Loucy (cell line): ENCODE results near the gene GTPBP4.

Experiments used
- H2AFZ ChIP-seq: fragments of 200-600 bp; sonication (generic); 2 replicates; pipeline ENCODE4 v1.6.0; 2016; ENCODE audit warnings: antibody characterized with exemption, mild to moderate bottlenecking, low read length, moderate library complexity
- H3F3A ChIP-seq: fragments of 200-600 bp; 2 replicates; pipeline ENCODE4 v1.6.0; 2016; ENCODE audit warnings: antibody characterized with exemption, low read depth, mild to moderate bottlenecking
- H3K27me3 ChIP-seq: fragments of 200-600 bp; sonication (generic); 2 replicates; pipeline ENCODE4 v1.6.1; 2014; ENCODE audit warnings: low read length, mild to moderate bottlenecking; ENCODE audit not compliant: insufficient read depth, poor library complexity, severe bottlenecking
- H3K36me3 ChIP-seq: fragments of 200-600 bp; sonication (generic); 2 replicates; pipeline ENCODE4 v1.6.1; 2016; ENCODE audit warnings: low read length; ENCODE audit not compliant: insufficient read depth
- H3K4me1 ChIP-seq: fragments of 200-600 bp; sonication (generic); 2 replicates; pipeline ENCODE4 v1.5.1; 2014; ENCODE audit warnings: low read length, mild to moderate bottlenecking; ENCODE audit not compliant: insufficient read depth, poor library complexity, severe bottlenecking
- H3K4me2 ChIP-seq: fragments of 200-600 bp; sonication (generic); 2 replicates; pipeline ENCODE4 v1.6.0; 2014; ENCODE audit warnings: antibody characterized with exemption, low read length, low read depth, mild to moderate bottlenecking; ENCODE audit not compliant: poor library complexity, severe bottlenecking
- H3K4me3 ChIP-seq: fragments of 200-600 bp; sonication (generic); 2 replicates; pipeline ENCODE4 v1.5.1; 2014; ENCODE audit warnings: low read length, mild to moderate bottlenecking, mixed read lengths; ENCODE audit not compliant: poor library complexity, severe bottlenecking
- H3K79me2 ChIP-seq: fragments of 200-600 bp; sonication (generic); 2 replicates; pipeline ENCODE4 v1.6.1; 2014; ENCODE audit warnings: low read length; ENCODE audit not compliant: insufficient read depth
- H3K9ac ChIP-seq: fragments of 200-600 bp; sonication (generic); 2 replicates; pipeline ENCODE4 v1.6.0; 2014; ENCODE audit warnings: mild to moderate bottlenecking, low read depth, low read length, moderate library complexity; ENCODE audit not compliant: poor library complexity, severe bottlenecking
- H3K9me2 ChIP-seq: fragments of 200-600 bp; sonication (generic); replicated peaks from 2 replicates; pipeline ENCODE4 v1.6.1; 2016; ENCODE audit warnings: low read depth, low read length, mixed read lengths
- H3K9me3 ChIP-seq: fragments of 200-600 bp; sonication (generic); 2 replicates; pipeline ENCODE4 v1.6.1; 2014; ENCODE audit warnings: mild to moderate bottlenecking, antibody characterized with exemption, low read length, low read depth; ENCODE audit not compliant: insufficient read depth
- H4K20me1 ChIP-seq: fragments of 200-600 bp; sonication (generic); 2 replicates; pipeline ENCODE4 v1.6.0; 2014; ENCODE audit warnings: antibody characterized with exemption, low read length, mild to moderate bottlenecking; ENCODE audit not compliant: insufficient read depth, poor library complexity, severe bottlenecking
- EZH2phosphoT487 ChIP-seq: fragments of 200-600 bp; IDR thresholded peaks from 2 replicates; pipeline ENCODE4 v1.6.1; 2018; ENCODE audit warnings: antibody characterized with exemption, mild to moderate bottlenecking, moderate library complexity, borderline replicate concordance
- TF ChIP-seq, protein P1 (sequence below): fragments of 200-600 bp; sonication (generic); conservative IDR thresholded peaks from 2 replicates; pipeline ENCODE4 v1.5.1; 2014; ENCODE audit warnings: mild to moderate bottlenecking, antibody characterized with exemption, low read length

GTPBP4 gene

GRCh38 chr10:971150-971542 is 17.1 kb upstream of the GTPBP4 start:
- H3K9ac ChIP-seq: no peak overlapping the region
- no peak overlapping the region for H3K4me3 ChIP-seq
- H3F3A ChIP-seq: no peaks in the 10 kb centered on the region
- H3K9me2 ChIP-seq: no peaks in the 10 kb centered on the region
- no peaks in the 10 kb centered on the region for H4K20me1 ChIP-seq
- no peaks in the 10 kb centered on the region for H3K36me3 ChIP-seq
- H3K27me3 ChIP-seq: no peaks in the 10 kb centered on the region
- TF ChIP-seq, protein P1, sequence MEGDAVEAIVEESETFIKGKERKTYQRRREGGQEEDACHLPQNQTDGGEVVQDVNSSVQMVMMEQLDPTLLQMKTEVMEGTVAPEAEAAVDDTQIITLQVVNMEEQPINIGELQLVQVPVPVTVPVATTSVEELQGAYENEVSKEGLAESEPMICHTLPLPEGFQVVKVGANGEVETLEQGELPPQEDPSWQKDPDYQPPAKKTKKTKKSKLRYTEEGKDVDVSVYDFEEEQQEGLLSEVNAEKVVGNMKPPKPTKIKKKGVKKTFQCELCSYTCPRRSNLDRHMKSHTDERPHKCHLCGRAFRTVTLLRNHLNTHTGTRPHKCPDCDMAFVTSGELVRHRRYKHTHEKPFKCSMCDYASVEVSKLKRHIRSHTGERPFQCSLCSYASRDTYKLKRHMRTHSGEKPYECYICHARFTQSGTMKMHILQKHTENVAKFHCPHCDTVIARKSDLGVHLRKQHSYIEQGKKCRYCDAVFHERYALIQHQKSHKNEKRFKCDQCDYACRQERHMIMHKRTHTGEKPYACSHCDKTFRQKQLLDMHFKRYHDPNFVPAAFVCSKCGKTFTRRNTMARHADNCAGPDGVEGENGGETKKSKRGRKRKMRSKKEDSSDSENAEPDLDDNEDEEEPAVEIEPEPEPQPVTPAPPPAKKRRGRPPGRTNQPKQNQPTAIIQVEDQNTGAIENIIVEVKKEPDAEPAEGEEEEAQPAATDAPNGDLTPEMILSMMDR: no peak
- no peak for TF ChIP-seq EZH2phosphoT487
- no peak overlapping the region for H3K4me2 ChIP-seq
- H2AFZ ChIP-seq: no peak overlapping the region
- no peaks in the 10 kb centered on the region for H3K79me2 ChIP-seq
- no peaks in the 10 kb centered on the region for H3K9me3 ChIP-seq
- H3K4me1 ChIP-seq: no peaks in the 10 kb centered on the region

DNA sequence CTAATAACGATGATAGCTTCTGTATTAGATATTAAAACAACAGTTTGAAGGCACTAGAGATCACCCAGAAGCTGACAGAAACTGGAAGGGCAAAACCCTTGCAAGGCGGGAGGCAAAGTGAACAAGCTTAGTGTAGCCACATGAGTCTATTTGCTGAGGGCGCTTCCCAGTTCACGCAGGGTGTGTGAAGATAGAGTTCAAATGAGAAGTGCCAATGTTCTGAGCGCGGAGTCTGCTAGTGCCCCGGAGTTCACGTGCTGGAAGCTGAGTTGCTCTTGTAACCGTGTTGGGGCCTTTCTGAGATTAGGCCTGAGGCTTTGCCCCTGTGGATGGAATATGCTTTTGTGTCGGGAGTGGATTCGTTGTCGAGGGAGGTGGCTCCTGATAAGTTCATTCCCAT is 16.6 kb upstream of the GTPBP4 start:
- H3K27me3 ChIP-seq: no peaks in the 10 kb centered on the region
- H2AFZ ChIP-seq: no peak overlapping the region
- no peaks in the 10 kb centered on the region for H3F3A ChIP-seq
- H3K4me3 ChIP-seq: no peak overlapping the region
- TF ChIP-seq, protein P1: no peak
- TF ChIP-seq EZH2phosphoT487: no peak
- no peaks in the 10 kb centered on the region for H3K4me1 ChIP-seq
- H4K20me1 ChIP-seq: no peaks in the 10 kb centered on the region
- no peak overlapping the region for H3K9ac ChIP-seq
- H3K79me2 ChIP-seq: no peaks in the 10 kb centered on the region
- no peak overlapping the region for H3K4me2 ChIP-seq
- H3K9me3 ChIP-seq: no peaks in the 10 kb centered on the region
- no peaks in the 10 kb centered on the region for H3K36me3 ChIP-seq
- H3K9me2 ChIP-seq: no peaks in the 10 kb centered on the region

- H3K4me3 ChIP-seq: no peak overlapping the region
- TF ChIP-seq, protein P1: no peak
- TF ChIP-seq EZH2phosphoT487: no peak
- H2AFZ ChIP-seq: no peak overlapping the region
- no peak overlapping the region for H3K4me2 ChIP-seq
- H3K9me3 ChIP-seq: no peaks in the 10 kb centered on the region
- no peak overlapping the region for H3K9ac ChIP-seq
- no peaks in the 10 kb centered on the region for H3K79me2 ChIP-seq
- no peaks in the 10 kb centered on the region for H3K27me3 ChIP-seq
- H3K4me1 ChIP-seq: no peaks in the 10 kb centered on the region
- no peaks in the 10 kb centered on the region for H3K9me2 ChIP-seq
- H4K20me1 ChIP-seq: no peaks in the 10 kb centered on the region
- no peaks in the 10 kb centered on the region for H3K36me3 ChIP-seq
- H3F3A ChIP-seq: no peaks in the 10 kb centered on the region
These were observed 15.5 kb upstream of the GTPBP4 start for GRCh38 chr10:972763-973162.
